GM12891 (cell line): Measurements from ENCODE around the gene KRTAP5-7.

Experiments used
- DNase-seq: peaks from one replicate; pipeline ENCODE4 v3.0.0; 2011; ENCODE audit warnings: low spot score; ENCODE audit not compliant: insufficient read length
- FAIRE-seq: peaks from 2 replicates; lab custom pipeline; 2011; peaks lifted over from hg19 to GRCh38; lab: Jason Lieb, UNC
- PAX5 ChIP-seq: IDR thresholded peaks from 2 replicates; pipeline ENCODE4 v1.6.1; 2011; ENCODE audit warnings: low read length, moderate library complexity, mild to moderate bottlenecking; ENCODE audit not compliant: insufficient read depth, severe bottlenecking
- POLR2A ChIP-seq: IDR thresholded peaks from 2 replicates; pipeline ENCODE4 v1.6.1; 2011; ENCODE audit warnings: low read depth, low read length, control low read depth
- POLR2AphosphoS5 ChIP-seq: IDR thresholded peaks from 2 replicates; pipeline ENCODE4 v1.6.1; 2011; ENCODE audit warnings: low read depth, low read length, control low read depth
- POU2F2 ChIP-seq: IDR thresholded peaks from 2 replicates; pipeline ENCODE4 v1.6.1; 2011; ENCODE audit warnings: low read depth, mild to moderate bottlenecking, control low read depth, low read length, moderate library complexity
- SPI1 ChIP-seq: IDR thresholded peaks from 2 replicates; pipeline ENCODE4 v1.6.1; 2011; ENCODE audit warnings: low read depth, low read length, control low read depth
- TAF1 ChIP-seq: IDR thresholded peaks from 2 replicates; pipeline ENCODE4 v1.6.1; 2011; ENCODE audit warnings: low read depth, low read length, control low read depth

The KRTAP5-7 gene

DNA sequence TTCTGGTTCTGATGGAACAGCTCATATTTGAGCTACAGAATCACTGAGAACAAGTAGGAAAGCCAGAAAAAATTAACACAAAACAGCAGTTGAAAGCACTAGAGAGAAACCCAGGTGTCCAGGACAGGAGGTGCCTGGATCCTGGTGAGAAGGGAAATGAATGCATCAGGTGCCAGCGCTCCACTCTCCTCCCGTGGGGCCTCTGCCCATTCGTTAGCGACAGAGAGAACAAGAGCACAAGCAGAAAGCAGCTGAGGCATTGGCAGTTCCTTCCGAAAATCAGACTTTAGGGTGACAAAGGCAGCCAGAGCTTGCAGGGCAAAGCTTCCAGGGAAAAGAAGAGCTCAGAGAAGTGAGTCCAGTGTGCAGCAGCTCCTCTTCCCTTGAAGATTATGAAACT is 20.0 kb upstream of the KRTAP5-7 start:
- FAIRE-seq (no peak), DNase-seq (no peak)
- no peak for TF ChIP-seq PAX5
- no peak for TF ChIP-seq TAF1
- no peak for TF ChIP-seq POU2F2
- TF ChIP-seq POLR2AphosphoS5, result no peak
- TF ChIP-seq POLR2A, result no peak
- TF ChIP-seq SPI1, result no peak

DNA sequence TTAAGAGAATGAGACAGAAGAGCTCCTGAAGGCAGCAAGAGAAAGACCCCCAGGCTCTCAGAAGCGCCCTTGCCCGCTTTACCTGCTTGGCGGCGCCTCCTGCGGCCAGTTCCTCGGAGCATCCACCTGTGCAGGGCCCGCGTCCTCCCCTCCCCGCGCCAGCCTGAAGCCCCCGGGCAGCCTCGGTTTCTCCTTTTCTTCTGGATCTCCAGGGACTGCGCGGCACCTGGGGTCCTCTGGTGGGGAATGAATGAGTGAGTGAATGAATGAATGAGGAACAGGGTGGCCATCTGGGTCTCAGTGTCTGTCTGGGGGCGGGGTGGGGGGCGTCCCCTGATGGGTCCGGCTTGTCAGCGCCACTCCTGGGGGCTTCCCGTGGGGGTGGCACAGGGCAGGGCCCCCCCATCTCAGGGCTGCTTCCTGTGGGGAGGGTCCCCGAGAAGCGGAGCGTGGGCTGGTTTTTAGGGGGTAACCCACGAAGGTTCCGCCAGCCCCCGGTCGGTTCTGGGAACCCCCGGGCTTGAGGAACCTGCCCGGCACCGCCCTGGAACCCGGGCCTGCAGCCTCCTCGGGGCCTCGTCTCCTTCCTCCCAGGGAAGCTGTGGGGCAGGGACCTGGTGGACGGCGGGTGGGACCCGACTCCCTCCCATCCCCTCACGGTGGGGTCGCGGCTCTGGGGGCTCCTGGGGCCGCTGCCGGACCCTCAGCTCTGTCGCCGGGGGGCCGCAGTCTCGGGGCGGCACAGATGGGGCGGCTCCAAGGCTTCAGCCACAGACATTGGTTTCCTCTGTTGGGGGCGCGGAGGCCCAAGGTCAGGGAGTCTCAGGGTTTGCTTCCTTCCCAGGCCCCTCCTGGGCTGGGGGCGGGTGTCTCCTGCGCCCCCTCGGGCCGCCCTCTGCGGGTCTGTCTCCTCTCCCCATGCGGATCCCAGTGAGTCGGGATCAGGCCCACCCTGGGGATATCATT is 8.3 kb upstream of the KRTAP5-7 start:
- no peak for TF ChIP-seq SPI1
- TF ChIP-seq POLR2AphosphoS5, result no peak
- no peak for TF ChIP-seq POU2F2
- TF ChIP-seq TAF1, result no peak
- TF ChIP-seq PAX5, result no peak
- no peak for TF ChIP-seq POLR2A
- no peak for FAIRE-seq
- no peak for DNase-seq

DNA sequence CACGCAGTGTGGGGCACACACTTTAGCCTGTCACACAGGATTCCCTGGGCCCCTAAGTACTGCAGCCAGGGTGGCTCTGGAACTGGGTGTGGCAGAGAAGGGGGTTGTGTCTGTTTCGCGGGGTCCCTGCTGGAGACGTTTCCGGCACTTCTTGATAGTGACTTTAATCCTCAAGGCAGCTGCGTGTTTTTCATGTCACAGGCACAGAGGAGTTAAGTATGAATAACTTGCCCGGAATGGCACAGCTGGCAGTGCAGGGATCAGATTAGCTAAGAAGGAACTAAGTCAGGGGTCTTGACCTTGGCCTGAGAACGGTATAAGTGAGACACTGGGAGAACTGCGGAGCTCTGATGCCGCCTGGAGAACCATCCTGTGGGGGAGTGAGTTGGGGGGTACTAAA is 7.5 kb upstream of the KRTAP5-7 start:
- FAIRE-seq, result no peak
- TF ChIP-seq TAF1 (no peak), POLR2AphosphoS5 (no peak), POU2F2 (no peak), PAX5 (no peak), POLR2A (no peak), SPI1 (no peak)
- no peak for DNase-seq

DNA sequence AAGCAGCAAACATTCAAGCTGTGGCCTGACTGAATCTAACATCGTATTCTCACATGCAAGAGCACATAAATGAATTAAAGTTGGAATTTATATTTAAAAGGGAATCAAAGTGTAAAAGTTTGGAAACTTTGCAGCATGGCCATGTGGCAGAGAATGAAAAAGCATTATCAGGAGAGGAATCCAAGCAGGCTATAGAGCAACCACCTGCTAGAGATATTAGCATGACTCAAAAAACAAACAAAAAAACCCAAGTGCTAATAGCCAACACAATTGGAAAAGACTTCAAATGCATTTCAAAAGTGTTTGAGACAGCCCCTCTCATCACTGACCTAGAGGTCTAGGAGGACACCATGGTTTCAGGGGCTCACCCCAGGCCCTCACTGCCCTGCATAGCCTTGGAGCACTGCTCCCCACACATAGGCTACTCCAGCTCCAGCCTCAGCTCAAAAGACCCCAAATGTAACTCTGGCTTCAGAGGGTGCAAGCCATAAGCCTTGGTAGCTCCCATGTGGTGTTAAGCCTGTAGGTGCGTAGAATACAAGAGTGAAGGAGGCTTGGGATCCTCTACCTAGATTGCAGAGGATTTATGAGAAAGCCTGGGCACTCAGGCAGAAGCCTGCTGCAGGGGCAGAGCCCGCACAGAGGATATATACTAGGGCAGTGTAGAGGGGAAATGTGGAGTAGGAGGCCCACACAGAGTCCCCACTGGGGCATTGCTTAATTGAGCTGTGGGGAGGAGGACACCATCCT is 1.7 kb upstream of the KRTAP5-7 start:
- DNase-seq (no peak), FAIRE-seq (no peak)
- TF ChIP-seq SPI1 (no peak), TAF1 (no peak), PAX5 (no peak), POU2F2 (no peak)

DNA sequence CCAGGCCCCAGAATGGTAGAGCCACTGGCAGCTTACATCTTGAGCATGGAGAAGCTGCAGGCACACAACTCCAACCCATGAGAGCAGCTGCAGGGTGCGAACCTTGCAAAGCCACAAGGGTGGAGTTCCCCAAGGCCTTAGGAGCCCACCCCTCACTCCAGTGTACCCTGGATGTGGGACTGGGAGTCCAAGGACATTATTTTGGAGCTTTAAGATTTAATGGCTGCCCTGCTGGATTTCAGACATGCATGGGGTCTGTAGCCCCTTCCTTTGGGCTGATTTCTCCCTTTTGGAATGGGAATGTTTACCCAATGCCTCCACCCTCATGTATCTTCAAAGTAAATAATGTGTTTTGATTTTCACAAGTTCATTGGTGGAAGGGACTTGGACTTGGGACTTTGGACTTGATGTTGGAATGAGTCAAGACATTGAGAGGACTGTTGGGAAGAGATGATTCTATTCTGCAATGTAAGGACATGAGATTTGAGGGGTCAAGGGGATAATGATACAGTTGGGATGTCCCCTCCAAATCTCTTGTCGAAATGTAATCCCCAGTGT is 1.1 kb upstream of the KRTAP5-7 start:
- FAIRE-seq (no peak), DNase-seq (no peak)
- no peak for TF ChIP-seq SPI1
- TF ChIP-seq TAF1, result no peak
- TF ChIP-seq POLR2AphosphoS5, result no peak
- no peak for TF ChIP-seq POLR2A
- TF ChIP-seq POU2F2, result no peak
- no peak for TF ChIP-seq PAX5

DNA sequence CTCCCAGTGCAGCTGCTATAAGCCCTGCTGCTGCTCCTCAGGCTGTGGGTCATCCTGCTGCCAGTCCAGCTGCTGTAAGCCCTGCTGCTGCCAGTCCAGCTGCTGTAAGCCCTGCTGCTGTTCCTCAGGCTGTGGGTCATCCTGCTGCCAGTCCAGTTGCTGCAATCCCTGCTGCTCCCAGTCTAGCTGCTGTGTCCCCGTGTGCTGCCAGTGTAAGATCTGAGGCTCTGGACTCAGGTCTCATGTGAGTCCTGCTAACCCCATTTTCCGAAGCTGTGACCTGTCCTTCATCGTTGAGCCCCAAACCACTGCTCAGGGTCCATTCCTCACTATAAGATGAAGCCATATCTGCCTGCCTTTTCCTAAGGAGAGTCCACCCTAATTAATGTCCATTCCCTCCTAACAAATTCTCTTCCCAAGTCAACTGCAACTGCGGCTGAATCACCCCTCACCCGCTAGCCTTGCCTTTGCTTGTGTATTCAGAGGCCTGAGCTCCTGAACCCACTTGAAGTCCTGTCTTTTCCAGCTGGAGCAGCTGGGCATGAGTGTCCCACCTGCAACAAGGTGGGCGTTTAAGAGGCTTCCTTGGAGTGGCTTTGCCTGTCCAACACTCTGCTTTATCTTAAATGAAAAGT is 626 bp downstream of the KRTAP5-7 start:
- FAIRE-seq, result no peak
- TF ChIP-seq TAF1, result no peak
- no peak for TF ChIP-seq POLR2A
- TF ChIP-seq PAX5, result no peak
- TF ChIP-seq POLR2AphosphoS5, result no peak
- TF ChIP-seq SPI1, result no peak
- DNase-seq, result no peak

DNA sequence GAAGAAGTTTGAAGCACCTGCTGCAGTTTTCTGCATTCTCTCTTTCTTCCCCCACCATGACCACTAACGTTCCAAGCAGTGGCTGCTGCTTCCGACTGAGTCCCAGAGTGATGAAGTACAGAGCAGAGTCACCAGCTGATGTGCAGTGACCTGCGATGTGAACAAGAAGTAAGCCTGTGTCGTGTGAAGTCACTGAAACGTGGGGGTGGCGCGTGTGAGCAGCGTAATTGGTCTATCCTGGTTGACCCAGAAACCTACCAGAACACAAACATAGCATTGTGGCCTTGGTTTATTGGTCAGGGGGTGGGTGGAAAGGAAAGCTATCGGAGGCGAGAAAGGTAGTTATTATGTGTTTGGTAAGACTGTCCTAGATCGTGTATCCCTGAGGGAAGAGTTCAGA is 3.5 kb downstream of the KRTAP5-7 start:
- DNase-seq, result no peak
- FAIRE-seq, result no peak
- TF ChIP-seq TAF1 (no peak), POLR2A (no peak), POU2F2 (no peak), POLR2AphosphoS5 (no peak), SPI1 (no peak), PAX5 (no peak)

DNA sequence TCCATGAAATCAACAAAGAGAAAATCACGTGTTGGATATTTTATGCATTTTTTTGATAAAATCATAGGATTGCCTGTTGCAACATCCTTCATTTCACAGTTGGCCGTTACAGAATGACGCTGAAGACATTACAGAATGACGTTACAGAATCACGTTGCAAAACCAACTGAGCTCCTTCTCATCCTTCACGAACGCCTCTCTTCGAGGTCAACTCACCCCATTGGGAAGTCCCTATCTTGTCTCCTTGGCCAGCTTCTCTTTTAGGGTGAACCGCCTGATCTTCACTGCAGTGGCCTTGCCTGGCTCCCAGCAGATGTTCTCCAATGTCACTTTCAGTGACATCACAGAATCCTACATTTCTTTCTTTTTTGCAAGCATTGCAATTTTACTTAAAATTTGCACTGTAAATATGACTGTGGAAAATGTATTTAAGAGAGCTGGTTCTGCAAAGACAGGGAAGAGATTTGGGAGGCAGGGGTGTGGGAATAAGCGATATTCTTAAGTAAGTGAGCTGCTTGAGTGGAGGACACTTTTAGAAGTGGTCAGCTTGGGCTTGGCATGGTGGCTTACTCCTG is 5.1 kb downstream of the KRTAP5-7 start:
- DNase-seq, result no peak
- no peak for FAIRE-seq
- TF ChIP-seq TAF1, result no peak
- TF ChIP-seq POLR2A, result no peak
- TF ChIP-seq SPI1, result no peak
- no peak for TF ChIP-seq PAX5
- no peak for TF ChIP-seq POU2F2
- TF ChIP-seq POLR2AphosphoS5, result no peak
